ENCODE data around the gene PRDX1. TPM values are rescaled to one million over a fixed set of nuclear protein-coding genes. Genes with fewer than 3 reads are reported as not detected.
"Not testable (repeated sequence)": the region's sequence is repeated elsewhere in the genome, so short reads cannot be mapped to it uniquely, and the experiment has no call there.

Gene PRDX1
- total and polyA plus RNA-seq, 2 experiments from 2014 or later = 1,070 to 2,149 TPM

DNA sequence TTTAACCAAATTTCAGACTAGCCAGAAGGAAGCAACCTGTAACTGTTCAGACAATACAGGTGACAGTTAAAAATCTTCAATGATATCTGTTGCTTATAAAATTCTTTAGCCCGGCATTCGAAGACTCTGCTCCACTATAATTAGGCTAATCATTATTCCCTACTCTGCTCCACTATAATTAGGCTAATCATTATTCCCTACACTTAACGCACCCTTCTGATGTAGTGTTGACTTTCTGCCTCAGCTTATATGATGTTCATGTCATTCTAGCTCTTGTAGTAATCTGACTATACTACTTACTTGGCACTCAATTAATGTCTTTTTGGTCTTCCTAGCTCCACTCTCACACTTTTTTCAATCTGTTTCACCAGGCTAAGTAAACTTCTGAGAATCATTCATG is 44.0 kb downstream of the PRDX1 start (continued):
- TF ChIP-seq, protein P1, sequence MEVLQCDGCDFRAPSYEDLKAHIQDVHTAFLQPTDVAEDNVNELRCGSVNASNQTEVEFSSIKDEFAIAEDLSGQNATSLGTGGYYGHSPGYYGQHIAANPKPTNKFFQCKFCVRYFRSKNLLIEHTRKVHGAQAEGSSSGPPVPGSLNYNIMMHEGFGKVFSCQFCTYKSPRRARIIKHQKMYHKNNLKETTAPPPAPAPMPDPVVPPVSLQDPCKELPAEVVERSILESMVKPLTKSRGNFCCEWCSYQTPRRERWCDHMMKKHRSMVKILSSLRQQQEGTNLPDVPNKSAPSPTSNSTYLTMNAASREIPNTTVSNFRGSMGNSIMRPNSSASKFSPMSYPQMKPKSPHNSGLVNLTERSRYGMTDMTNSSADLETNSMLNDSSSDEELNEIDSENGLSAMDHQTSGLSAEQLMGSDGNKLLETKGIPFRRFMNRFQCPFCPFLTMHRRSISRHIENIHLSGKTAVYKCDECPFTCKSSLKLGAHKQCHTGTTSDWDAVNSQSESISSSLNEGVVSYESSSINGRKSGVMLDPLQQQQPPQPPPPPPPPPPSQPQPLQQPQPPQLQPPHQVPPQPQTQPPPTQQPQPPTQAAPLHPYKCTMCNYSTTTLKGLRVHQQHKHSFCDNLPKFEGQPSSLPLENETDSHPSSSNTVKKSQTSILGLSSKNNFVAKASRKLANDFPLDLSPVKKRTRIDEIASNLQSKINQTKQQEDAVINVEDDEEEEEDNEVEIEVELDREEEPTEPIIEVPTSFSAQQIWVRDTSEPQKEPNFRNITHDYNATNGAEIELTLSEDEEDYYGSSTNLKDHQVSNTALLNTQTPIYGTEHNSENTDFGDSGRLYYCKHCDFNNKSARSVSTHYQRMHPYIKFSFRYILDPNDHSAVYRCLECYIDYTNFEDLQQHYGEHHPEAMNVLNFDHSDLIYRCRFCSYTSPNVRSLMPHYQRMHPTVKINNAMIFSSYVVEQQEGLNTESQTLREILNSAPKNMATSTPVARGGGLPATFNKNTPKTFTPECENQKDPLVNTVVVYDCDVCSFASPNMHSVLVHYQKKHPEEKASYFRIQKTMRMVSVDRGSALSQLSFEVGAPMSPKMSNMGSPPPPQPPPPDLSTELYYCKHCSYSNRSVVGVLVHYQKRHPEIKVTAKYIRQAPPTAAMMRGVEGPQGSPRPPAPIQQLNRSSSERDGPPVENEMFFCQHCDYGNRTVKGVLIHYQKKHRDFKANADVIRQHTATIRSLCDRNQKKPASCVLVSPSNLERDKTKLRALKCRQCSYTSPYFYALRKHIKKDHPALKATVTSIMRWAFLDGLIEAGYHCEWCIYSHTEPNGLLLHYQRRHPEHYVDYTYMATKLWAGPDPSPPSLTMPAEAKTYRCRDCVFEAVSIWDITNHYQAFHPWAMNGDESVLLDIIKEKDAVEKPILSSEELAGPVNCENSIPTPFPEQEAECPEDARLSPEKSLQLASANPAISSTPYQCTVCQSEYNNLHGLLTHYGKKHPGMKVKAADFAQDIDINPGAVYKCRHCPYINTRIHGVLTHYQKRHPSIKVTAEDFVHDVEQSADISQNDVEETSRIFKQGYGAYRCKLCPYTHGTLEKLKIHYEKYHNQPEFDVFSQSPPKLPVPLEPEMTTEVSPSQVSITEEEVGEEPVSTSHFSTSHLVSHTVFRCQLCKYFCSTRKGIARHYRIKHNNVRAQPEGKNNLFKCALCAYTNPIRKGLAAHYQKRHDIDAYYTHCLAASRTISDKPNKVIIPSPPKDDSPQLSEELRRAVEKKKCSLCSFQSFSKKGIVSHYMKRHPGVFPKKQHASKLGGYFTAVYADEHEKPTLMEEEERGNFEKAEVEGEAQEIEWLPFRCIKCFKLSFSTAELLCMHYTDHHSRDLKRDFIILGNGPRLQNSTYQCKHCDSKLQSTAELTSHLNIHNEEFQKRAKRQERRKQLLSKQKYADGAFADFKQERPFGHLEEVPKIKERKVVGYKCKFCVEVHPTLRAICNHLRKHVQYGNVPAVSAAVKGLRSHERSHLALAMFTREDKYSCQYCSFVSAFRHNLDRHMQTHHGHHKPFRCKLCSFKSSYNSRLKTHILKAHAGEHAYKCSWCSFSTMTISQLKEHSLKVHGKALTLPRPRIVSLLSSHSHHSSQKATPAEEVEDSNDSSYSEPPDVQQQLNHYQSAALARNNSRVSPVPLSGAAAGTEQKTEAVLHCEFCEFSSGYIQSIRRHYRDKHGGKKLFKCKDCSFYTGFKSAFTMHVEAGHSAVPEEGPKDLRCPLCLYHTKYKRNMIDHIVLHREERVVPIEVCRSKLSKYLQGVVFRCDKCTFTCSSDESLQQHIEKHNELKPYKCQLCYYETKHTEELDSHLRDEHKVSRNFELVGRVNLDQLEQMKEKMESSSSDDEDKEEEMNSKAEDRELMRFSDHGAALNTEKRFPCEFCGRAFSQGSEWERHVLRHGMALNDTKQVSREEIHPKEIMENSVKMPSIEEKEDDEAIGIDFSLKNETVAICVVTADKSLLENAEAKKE (CRISPR knock-in tag; IDR thresholded peaks at IDR 0.05) = no peak

DNA sequence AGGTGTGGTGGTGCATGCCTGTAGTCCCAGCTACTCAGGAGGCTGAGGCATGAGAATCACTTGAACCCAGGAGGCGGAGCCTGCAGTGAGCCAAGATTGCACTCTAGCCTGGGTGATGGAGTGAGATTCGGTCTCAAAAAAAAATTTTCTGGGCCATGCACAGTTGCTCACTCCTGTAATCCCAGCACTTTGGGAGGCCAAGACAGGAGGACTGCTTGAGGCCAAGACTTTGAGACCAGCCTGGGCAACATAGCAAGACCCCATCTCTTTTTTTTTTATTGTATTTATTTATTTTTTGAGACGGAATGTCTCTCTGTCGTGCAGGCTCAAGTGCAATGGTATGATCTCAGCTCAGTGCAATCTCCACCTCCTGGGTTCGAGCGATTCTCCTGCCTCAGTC is 47.5 kb downstream of the PRDX1 start:
- H3K4me3 Mint-ChIP-seq; H3K27me3 Mint-ChIP-seq (ENCODE audit: insufficient read depth, low read depth, poor library complexity); H3K79me2 ChIP-seq (replicated peaks; ENCODE audit: insufficient read depth); H3K27me3 ChIP-seq (ENCODE audit: insufficient read depth); H3K27ac ChIP-seq (ENCODE audit: low read depth); H3K4me2 ChIP-seq; H3K9me3 Mint-ChIP-seq; H3F3A ChIP-seq (replicated peaks; ENCODE audit: low read depth); H3K36me3 ChIP-seq (ENCODE audit: insufficient read depth); H4K20me1 ChIP-seq (replicated peaks; ENCODE audit: insufficient read depth); H3K36me3 Mint-ChIP-seq (ENCODE audit: low read depth); H2AFZ ChIP-seq; DNase-seq (ENCODE audit: low spot score); H3K9me2 ChIP-seq (ENCODE audit: insufficient read depth); H3K4me1 ChIP-seq (ENCODE audit: insufficient read depth); ATAC-seq; H3K27ac Mint-ChIP-seq; H3K4me3 ChIP-seq; H3K4me1 Mint-ChIP-seq: not testable (repeated sequence)

- Mint-ChIP-seq H3K36me3 (ENCODE audit: low read depth) (no peaks in the 10 kb centered on the region), H3K27ac (no peak overlapping the region), H3K27me3 (ENCODE audit: insufficient read depth, low read depth, poor library complexity) (no peaks in the 10 kb centered on the region), H3K9me3 (no peaks in the 10 kb centered on the region), H3K4me1 (no peaks in the 10 kb centered on the region; the same call in 2 of the 3 replicates), H3K4me3 (no peak overlapping the region)
- Histone ChIP-seq H3K36me3 (ENCODE audit: insufficient read depth) (no peaks in the 10 kb centered on the region), H3K79me2 (replicated peaks; ENCODE audit: insufficient read depth) (no peaks in the 10 kb centered on the region), H3K9me2 (ENCODE audit: insufficient read depth) (no peaks in the 10 kb centered on the region), H3K27ac (ENCODE audit: low read depth) (no peak overlapping the region), H3K4me2 (no peak overlapping the region), H3F3A (replicated peaks; ENCODE audit: low read depth) (0 out of 2 replicates have a peak, but pooled peaks cover 3% of the 10 kb centered on the region), H3K4me1 (ENCODE audit: insufficient read depth) (no peaks in the 10 kb centered on the region), H4K20me1 (replicated peaks; ENCODE audit: insufficient read depth) (peaks cover 4% of the 10 kb centered on the region; the same call in 1 of the 2 replicates), H3K27me3 (ENCODE audit: insufficient read depth) (no peaks in the 10 kb centered on the region), H3K4me3 (no peak overlapping the region), H2AFZ (no peak overlapping the region)
- DNase-seq (ENCODE audit: low spot score) (no peak), ATAC-seq (no peak)
- TF ChIP-seq POLR2AphosphoS5 (IDR thresholded peaks at IDR 0.05; ENCODE audit: low read depth) (no peak), EZH2phosphoT487 (IDR thresholded peaks at IDR 0.05; ENCODE audit: unreplicated experiment) (no peak), CREB1 (CRISPR knock-in tag; IDR thresholded peaks at IDR 0.05; ENCODE audit: low read depth) (no peak), ZNF331 (CRISPR knock-in tag; IDR thresholded peaks at IDR 0.05; ENCODE audit: low read depth) (no peak), ZNF114 (CRISPR knock-in tag; IDR thresholded peaks at IDR 0.05) (no peak), REST (IDR thresholded peaks at IDR 0.05; ENCODE audit: unreplicated experiment) (no peak), NANOG (IDR thresholded peaks at IDR 0.05; ENCODE audit: borderline replicate concordance) (no peak), EZH2 (IDR thresholded peaks at IDR 0.05; ENCODE audit: low read depth, unreplicated experiment) (no peak)
- TF ChIP-seq, protein P2, sequence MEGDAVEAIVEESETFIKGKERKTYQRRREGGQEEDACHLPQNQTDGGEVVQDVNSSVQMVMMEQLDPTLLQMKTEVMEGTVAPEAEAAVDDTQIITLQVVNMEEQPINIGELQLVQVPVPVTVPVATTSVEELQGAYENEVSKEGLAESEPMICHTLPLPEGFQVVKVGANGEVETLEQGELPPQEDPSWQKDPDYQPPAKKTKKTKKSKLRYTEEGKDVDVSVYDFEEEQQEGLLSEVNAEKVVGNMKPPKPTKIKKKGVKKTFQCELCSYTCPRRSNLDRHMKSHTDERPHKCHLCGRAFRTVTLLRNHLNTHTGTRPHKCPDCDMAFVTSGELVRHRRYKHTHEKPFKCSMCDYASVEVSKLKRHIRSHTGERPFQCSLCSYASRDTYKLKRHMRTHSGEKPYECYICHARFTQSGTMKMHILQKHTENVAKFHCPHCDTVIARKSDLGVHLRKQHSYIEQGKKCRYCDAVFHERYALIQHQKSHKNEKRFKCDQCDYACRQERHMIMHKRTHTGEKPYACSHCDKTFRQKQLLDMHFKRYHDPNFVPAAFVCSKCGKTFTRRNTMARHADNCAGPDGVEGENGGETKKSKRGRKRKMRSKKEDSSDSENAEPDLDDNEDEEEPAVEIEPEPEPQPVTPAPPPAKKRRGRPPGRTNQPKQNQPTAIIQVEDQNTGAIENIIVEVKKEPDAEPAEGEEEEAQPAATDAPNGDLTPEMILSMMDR (conservative IDR thresholded peaks at IDR 0.05; ENCODE audit: low read depth in 2 of 2) = no peak
Observed at GRCh38 chr1:45473302-45473701, 48.4 kb downstream of the PRDX1 start.
